K562 (cell line): ENCODE results near the gene GZMM. TPM values are rescaled to one million over a fixed set of nuclear protein-coding genes. Genes with fewer than 3 reads are reported as not detected.

ENCODE experiments used
- ATAC-seq: fragments of 200-7000 bp; cut with Tn5 transposase; 3 replicates; pipeline ENCODE4 v1.9.1; 2020; ENCODE audit warnings: moderate library complexity
- BruUV-seq: library from RNA; stranded (reverse); fragments of 400-500 nt; replicated peaks from 2 replicates; lab custom pipeline; 2021; lab: Mats Ljungman, UMichigan
- CTCF ChIA-PET: fragments of 300-600 bp; formaldehyde crosslinking; extraction: SDS; loops from one replicate; lab custom pipeline; 2021; ENCODE audit warnings: low intra/inter-chr PET ratio; lab: Yijun Ruan, JAX
- POLR2A ChIA-PET: fragments of 300-600, 350-650 bp; sonication (Branson Sonifier 250); formaldehyde crosslinking; extraction: SDS; loops from one replicate; lab custom pipeline; 2021; ENCODE audit warnings: antibody characterized with exemption, inconsistent platforms; lab: Yijun Ruan, JAX
- DNase-seq, 4 experiments: peaks; one replicate each; pipeline versions ENCODE4 v3.0.0 to v3.0.0-alpha.2; 2011 to 2018; ENCODE audit warnings: low spot score in 3 of 4, mixed read lengths in 3 of 4; ENCODE audit errors: extremely low read depth in 1 of 4
- FAIRE-seq: peaks from 2 replicates; lab custom pipeline; 2011; peaks lifted over from hg19 to GRCh38; lab: Jason Lieb, UNC
- H2AFZ ChIP-seq: 2 replicates; pipeline ENCODE4 v1.6.0; 2011; ENCODE audit warnings: low read depth, low read length, control low read depth, inconsistent platforms
- H3K27ac ChIP-seq: fragments of 200-600 bp; 3 replicates; pipeline ENCODE4 v1.8.0; 2011; ENCODE audit warnings: low read depth, mild to moderate bottlenecking, control low read depth, inconsistent platforms, low read length, moderate library complexity, mixed read lengths; ENCODE audit errors: extremely low read depth
- H3K27me3 ChIP-seq, 2 experiments: fragments of 300-600 bp in 1 of 2; 2 replicates in 1 of 2; 3 replicates in 1 of 2; pipeline versions ENCODE4 v1.6.0 to v1.8.0; 2011; ENCODE audit warnings: inconsistent platforms in 2 of 2, low read length in 2 of 2, mild to moderate bottlenecking in 1 of 2, mixed read lengths in 1 of 2, moderate library complexity in 1 of 2; ENCODE audit not compliant: control insufficient read depth in 2 of 2, insufficient read depth in 2 of 2
- H3K36me3 ChIP-seq: fragments of 300-600 bp; 3 replicates; pipeline ENCODE4 v1.8.0; 2011; ENCODE audit warnings: mild to moderate bottlenecking, low read length, inconsistent platforms; ENCODE audit not compliant: control insufficient read depth, insufficient read depth
- H3K4me1 ChIP-seq, 2 experiments: fragments of 200-600 bp in 1 of 2; replicated peaks in 1 of 2; 2 replicates in 1 of 2; 3 replicates in 1 of 2; pipeline versions ENCODE4 v1.5.1 to v1.8.0; 2011; ENCODE audit warnings: inconsistent platforms in 2 of 2, low read length in 2 of 2, mild to moderate bottlenecking in 1 of 2, mixed read lengths in 1 of 2, moderate library complexity in 1 of 2; ENCODE audit not compliant: control insufficient read depth in 2 of 2, insufficient read depth in 2 of 2
- H3K4me2 ChIP-seq: 2 replicates; pipeline ENCODE4 v1.6.1; 2011; ENCODE audit warnings: low read length, control low read depth, inconsistent platforms, mixed read lengths; ENCODE audit not compliant: insufficient read depth
- H3K4me3 ChIP-seq: fragments of 200-600 bp; sonication (generic), shearing (Covaris generic); 2 replicates; pipeline ENCODE4 v1.5.1; 2016; ENCODE audit warnings: control low read depth, inconsistent platforms
- H3K79me2 ChIP-seq: fragments of 200-600 bp; 3 replicates; pipeline ENCODE4 v1.8.0; 2011; ENCODE audit warnings: low read length, inconsistent platforms; ENCODE audit not compliant: control insufficient read depth, insufficient read depth
- H3K9ac ChIP-seq, 2 experiments: 2 replicates each; pipeline versions ENCODE4 v1.6.0 to v1.6.1; 2011; ENCODE audit warnings: low read depth in 2 of 2, low read length in 2 of 2, control low read depth in 1 of 2, inconsistent platforms in 1 of 2, mild to moderate bottlenecking in 1 of 2, mixed read lengths in 1 of 2; ENCODE audit not compliant: insufficient read depth in 1 of 2
- H3K9me1 ChIP-seq: one replicate; pipeline ENCODE4 v1.6.0; 2011; ENCODE audit warnings: inconsistent platforms, mild to moderate bottlenecking, low read length, moderate library complexity; ENCODE audit not compliant: control insufficient read depth, insufficient read depth
- H3K9me3 ChIP-seq: replicated peaks from 2 replicates; pipeline ENCODE4 v1.5.1; 2011; ENCODE audit warnings: low read depth, low read length, inconsistent platforms; ENCODE audit not compliant: control insufficient read depth, insufficient read depth
- H4K20me1 ChIP-seq: replicated peaks from 2 replicates; pipeline ENCODE4 v1.6.1; 2011; ENCODE audit warnings: low read length, inconsistent platforms, mixed read lengths; ENCODE audit not compliant: control insufficient read depth, insufficient read depth
- CBX5 ChIP-seq: IDR thresholded peaks from 2 replicates; pipeline ENCODE4 v1.6.1; 2014; ENCODE audit warnings: low read depth, borderline replicate concordance
- EGR1 ChIP-seq: fragments of 450-650 bp; conservative IDR thresholded peaks from 2 replicates; pipeline ENCODE4 v1.6.1; 2017; ENCODE audit warnings: mild to moderate bottlenecking
- ZBTB7A ChIP-seq: IDR thresholded peaks from 2 replicates; pipeline ENCODE4 v1.6.1; 2011; ENCODE audit warnings: low read depth, mild to moderate bottlenecking, low read length, moderate library complexity, borderline replicate concordance; ENCODE audit not compliant: control insufficient read depth
- ZFP36 ChIP-seq: fragments of 150-350 bp; IDR thresholded peaks from 2 replicates; pipeline ENCODE4 v1.6.1; 2018; ENCODE audit warnings: low read length, low read depth; ENCODE audit not compliant: partially characterized antibody
- WGBS: fragments of 100-300 bp; shearing (Covaris generic); methylation state at CpG from one replicate; pipeline ENCODE4 v1.1.6; 2016; ENCODE audit warnings: low coverage, mixed read lengths; ENCODE audit not compliant: insufficient coverage; ENCODE audit errors: missing lambda C conversion rate; 5-methylcytosine and 5-hydroxymethylcytosine counted together
- in situ Hi-C: fragments of 300-500 bp; cut with MboI; formaldehyde crosslinking; loops from 4 replicates; pipeline ENCODE4 v1.15.0; 2018; ENCODE audit warnings: inconsistent platforms, mixed read lengths
- intact Hi-C: fragments of 100-400 bp; cut with micrococcal nuclease; formaldehyde crosslinking; loops from 2 replicates; pipeline ENCODE4 v1.14.2; 2022
- polyA plus RNA-seq, 8 experiments: library from polyadenylated mRNA; depleted of rRNA in 4 of 8; stranded (reverse) in 5 of 8; unstranded in 3 of 8; fragments of >200 nt; fragmentation: Nextera tagmentation in 2 of 8; fragmentation: Illumina TruSeq in 1 of 8; extraction: Ambion mirVana in 2 of 8; extraction: Trizol in 1 of 8; gene quantifications; 2 replicates each; pipeline versions ENCODE4 v1.2.1 to v1.2.3, GENCODE V29; 2011 to 2014; ENCODE audit warnings: inconsistent platforms in 1 of 8, missing spikeins in 1 of 8
- total RNA-seq, 7 experiments: library from RNA; depleted of rRNA in 6 of 7; stranded (reverse); fragments of >200 nt in 6 of 7; fragmentation: Illumina TruSeq in 2 of 7; extraction: Trizol in 2 of 7; gene quantifications; 2 replicates each; pipeline versions ENCODE4 v1.2.1 to v1.2.3, GENCODE V29; 2011 to 2021; ENCODE audit warnings: low replicate concordance in 1 of 7

The GZMM gene
- total and polyA plus RNA-seq, 9 of the 15 experiments (the other 6 are each of a cell fraction or from before 2014, with no cell fraction given), result 0.08 to 2.6 (median 0.70) TPM; not detected in 2

DNA sequence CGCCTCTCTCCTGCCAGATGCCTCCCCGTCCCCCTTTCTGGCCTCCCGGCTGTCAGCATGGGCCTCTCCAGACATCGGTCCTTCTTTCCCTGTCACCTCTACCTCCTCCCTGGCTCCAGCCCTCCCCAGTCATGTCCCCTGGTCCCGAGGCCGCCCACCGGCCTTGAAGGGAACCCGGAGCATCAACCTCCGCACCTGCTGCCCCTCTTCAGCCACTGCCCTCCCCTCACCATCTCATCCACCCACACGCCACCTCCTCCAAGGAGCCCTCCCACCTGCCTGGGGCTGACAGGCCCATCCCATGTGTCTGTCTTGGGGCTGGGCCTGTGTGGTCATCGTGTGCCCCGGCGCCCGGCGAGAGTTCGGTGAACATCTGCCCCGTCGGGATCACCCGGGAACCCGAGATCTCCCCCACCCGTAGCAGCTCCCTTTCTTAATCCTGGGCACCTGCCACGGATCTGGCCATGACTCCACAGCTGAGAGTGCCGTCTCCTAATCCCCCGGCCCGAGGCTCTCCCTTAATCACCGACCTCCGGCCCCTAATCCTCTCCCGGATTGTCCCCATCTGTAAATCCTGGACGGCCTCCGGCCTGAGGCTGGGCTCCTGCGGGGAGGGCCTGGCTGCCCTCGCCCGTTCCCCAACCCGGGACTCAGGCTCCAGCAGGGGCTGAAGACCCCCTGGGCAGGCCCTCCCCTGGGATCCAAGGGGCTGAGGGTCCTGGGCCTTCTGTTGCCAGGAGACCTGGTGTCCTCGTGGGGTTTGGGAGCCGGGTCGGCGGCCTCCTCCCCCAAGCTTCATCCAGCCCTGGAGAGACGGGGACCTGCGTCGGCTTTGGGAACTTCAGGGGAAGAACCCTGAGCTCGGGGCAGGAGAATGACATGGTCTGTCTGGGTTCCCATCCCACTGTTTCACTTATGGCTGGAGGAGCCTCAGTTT, 51.7 kb downstream of the GZMM start:
- Histone ChIP-seq H3K4me3 (no peak overlapping the region), H3K27me3 (peaks cover 12 to 34% of the 10 kb centered on the region in 2 experiments; a peak in 4 of 5 replicates), H4K20me1 (peaks cover 20% of the 10 kb centered on the region; the same call in 1 of the 2 replicates), H3K9ac (peak overlapping the region in 1 of 2 experiments; percentile 45; a peak in 2 of 4 replicates), H3K9me3 (no peaks in the 10 kb centered on the region), H3K79me2 (no peaks in the 10 kb centered on the region), H3K9me1 (no peaks in the 10 kb centered on the region), H3K27ac (no peak overlapping the region), H2AFZ (no peak overlapping the region), H3K4me1 (peaks cover 3 to 65% of the 10 kb centered on the region in 2 experiments; a peak in 3 of 5 replicates)
- POLR2A ChIA-PET, result no interaction called here
- 26% methylated on average over 34 of the region's 42 CpGs for WGBS
- ATAC-seq (no peak), FAIRE-seq (no peak), DNase-seq (no peak)
- in situ Hi-C loops, result no loop called here
- TF ChIP-seq ZFP36, result peak; percentile 66
- TF ChIP-seq EGR1, result peak; percentile 34; the same call in 1 of the 2 replicates
- TF ChIP-seq CBX5, result no peak
- 0 out of 2 replicates have a peak, but pooled peaks have one; percentile 37 for TF ChIP-seq ZBTB7A
- TF ChIP-seq, all 486 proteins: peak for 3
- Histone ChIP-seq H3K36me3 (no peaks in the 10 kb centered on the region), H3K4me2 (no peak overlapping the region)
- intact Hi-C loops, result no loop called here
- CTCF ChIA-PET, result no interaction called here
- BruUV-seq, result no TSS peak
